Measurements from ENCODE around the gene MPHOSPH8. TPM values are rescaled to one million over a fixed set of nuclear protein-coding genes. Genes with fewer than 3 reads are reported as not detected.
"Not testable (repeated sequence)": the region's sequence is repeated elsewhere in the genome, so short reads cannot be mapped to it uniquely, and the experiment has no call there.

Gene MPHOSPH8
- total RNA-seq, 4 donors from 2014 or later: 25.8 to 62.7 (median 48.6) TPM

DNA sequence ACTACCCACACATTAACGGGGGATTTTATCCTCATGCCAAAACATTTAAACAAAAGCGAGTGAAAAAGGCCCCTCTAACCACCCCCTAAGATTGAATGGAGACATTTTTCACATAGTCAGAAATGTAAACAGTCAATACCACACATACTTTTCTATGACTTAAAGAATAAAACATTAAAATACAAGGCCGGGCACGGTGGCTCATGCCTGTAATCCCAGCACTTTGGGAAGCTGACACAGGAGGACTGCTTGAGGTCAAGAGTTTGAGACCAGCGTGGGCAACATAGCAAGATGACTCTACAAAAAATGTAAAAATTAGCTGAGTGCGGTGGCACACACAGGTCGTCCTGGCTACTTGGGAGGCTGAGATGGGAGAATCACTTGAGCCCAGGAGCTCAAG is 47.3 kb downstream of the MPHOSPH8 start:
- no peaks in the 10 kb centered on the region for H3K9me3 ChIP-seq
- in situ Hi-C loops (cut with MboI; ENCODE audit: low pct_ligation_motif_present in 1 of 4, low pct_unique_long_range_greater_than_20kb in 1 of 4, low sequenced_read_pairs in 3 of 4): no loop called here
- no peak overlapping the region for H3K4me3 ChIP-seq
- intact Hi-C loops (cut with DNase I; ENCODE audit: low total_unique reads): no loop called here
- peaks cover 0 to 13% (median 6%) of the 10 kb centered on the region in 4 donors for H3K4me1 ChIP-seq
- H3K36me3 ChIP-seq: peaks cover 0 to 12% (median 2%) of the 10 kb centered on the region in 4 donors
- no peaks in the 10 kb centered on the region for H3K27me3 ChIP-seq
- H3K27ac ChIP-seq: no peak overlapping the region
- TF ChIP-seq POLR2AphosphoS5 (IDR thresholded peaks at IDR 0.05) (no peak), EP300 (IDR thresholded peaks at IDR 0.05; ENCODE audit: low read depth) (no peak), POLR2A (IDR thresholded peaks at IDR 0.05) (no peak)
- no peak for DNase-seq
- 87 to 90% methylated on average over 6 to 7 of the region's 7 CpGs for WGBS, 2 donors (ENCODE audit: low coverage in 1 of 2)

DNA sequence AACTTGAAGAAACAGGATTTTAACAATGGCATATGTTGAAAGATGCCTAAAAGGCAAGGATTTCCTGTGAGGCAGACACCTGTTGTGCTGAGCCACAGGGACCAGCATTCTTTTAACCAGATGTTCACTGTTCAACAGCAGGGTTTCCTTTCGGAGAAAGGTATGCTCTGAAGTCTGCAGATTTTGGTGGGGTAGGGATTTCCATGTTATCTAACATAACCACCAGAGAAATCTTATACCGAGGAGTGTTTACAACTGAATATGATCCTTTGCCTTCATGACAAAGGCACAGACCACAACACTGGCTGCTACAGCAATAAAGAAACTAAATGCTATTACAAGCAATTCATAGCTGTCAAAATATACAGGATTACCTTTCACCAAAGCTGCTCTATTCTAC is 48.1 kb downstream of the MPHOSPH8 start:
- in situ Hi-C loops (cut with MboI; ENCODE audit: low pct_ligation_motif_present in 1 of 4, low pct_unique_long_range_greater_than_20kb in 1 of 4, low sequenced_read_pairs in 3 of 4) (no loop called here), intact Hi-C loops (cut with DNase I; ENCODE audit: low total_unique reads) (no loop called here)
- H3K4me1 ChIP-seq: peaks cover 0 to 16% (median 7%) of the 10 kb centered on the region in 4 donors
- no peaks in the 10 kb centered on the region for H3K27me3 ChIP-seq
- no peak overlapping the region for H3K27ac ChIP-seq
- H3K36me3 ChIP-seq: peaks cover 0 to 8% (median 2%) of the 10 kb centered on the region in 4 donors
- no peaks in the 10 kb centered on the region for H3K9me3 ChIP-seq
- 58 to 76% methylated on average over 2 of the region's 2 CpGs for WGBS, 2 donors (ENCODE audit: low coverage in 1 of 2)
- H3K4me3 ChIP-seq: no peak overlapping the region
- TF ChIP-seq POLR2A (IDR thresholded peaks at IDR 0.05) (no peak), EP300 (IDR thresholded peaks at IDR 0.05; ENCODE audit: low read depth) (no peak), POLR2AphosphoS5 (IDR thresholded peaks at IDR 0.05) (no peak)
- TF ChIP-seq, protein P1, sequence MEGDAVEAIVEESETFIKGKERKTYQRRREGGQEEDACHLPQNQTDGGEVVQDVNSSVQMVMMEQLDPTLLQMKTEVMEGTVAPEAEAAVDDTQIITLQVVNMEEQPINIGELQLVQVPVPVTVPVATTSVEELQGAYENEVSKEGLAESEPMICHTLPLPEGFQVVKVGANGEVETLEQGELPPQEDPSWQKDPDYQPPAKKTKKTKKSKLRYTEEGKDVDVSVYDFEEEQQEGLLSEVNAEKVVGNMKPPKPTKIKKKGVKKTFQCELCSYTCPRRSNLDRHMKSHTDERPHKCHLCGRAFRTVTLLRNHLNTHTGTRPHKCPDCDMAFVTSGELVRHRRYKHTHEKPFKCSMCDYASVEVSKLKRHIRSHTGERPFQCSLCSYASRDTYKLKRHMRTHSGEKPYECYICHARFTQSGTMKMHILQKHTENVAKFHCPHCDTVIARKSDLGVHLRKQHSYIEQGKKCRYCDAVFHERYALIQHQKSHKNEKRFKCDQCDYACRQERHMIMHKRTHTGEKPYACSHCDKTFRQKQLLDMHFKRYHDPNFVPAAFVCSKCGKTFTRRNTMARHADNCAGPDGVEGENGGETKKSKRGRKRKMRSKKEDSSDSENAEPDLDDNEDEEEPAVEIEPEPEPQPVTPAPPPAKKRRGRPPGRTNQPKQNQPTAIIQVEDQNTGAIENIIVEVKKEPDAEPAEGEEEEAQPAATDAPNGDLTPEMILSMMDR (IDR thresholded peaks at IDR 0.05): no peak
- no peak for DNase-seq

DNA sequence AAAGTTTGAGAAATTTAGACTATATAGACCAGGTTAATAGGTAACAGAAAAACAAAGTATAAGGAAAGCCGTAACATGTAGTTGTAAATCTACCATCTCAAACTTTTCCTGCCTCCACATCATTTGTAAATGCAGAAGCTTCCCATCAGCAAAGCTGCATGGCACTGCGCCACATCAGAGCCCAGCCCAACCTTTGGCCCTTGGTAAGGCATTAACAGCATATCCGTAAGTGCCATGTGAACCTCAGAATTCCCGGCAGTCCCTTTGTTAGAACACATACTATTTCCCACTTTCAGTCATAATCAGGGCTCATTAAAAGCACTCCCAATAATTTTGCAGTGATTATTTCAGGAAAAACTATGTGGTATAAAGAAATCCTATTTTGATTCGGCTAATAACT is 51.6 kb downstream of the MPHOSPH8 start:
- peak; percentile 84 for DNase-seq
- H3K27ac ChIP-seq: peak overlapping the region; percentile 24 to 52 (median 44)
- H3K4me1 ChIP-seq: peaks cover 0 to 16% (median 7%) of the 10 kb centered on the region in 4 donors
- H3K4me3 ChIP-seq: no peak overlapping the region
- WGBS, 2 donors (ENCODE audit: low coverage in 1 of 2): 38 to 58% methylated on average over 2 to 5 of the region's 5 CpGs
- intact Hi-C loops (cut with DNase I; ENCODE audit: low total_unique reads) (no loop called here), in situ Hi-C loops (cut with MboI; ENCODE audit: low pct_ligation_motif_present in 1 of 4, low pct_unique_long_range_greater_than_20kb in 1 of 4, low sequenced_read_pairs in 3 of 4) (no loop called here)
- no peaks in the 10 kb centered on the region for H3K36me3 ChIP-seq
- no peaks in the 10 kb centered on the region for H3K27me3 ChIP-seq
- TF ChIP-seq POLR2AphosphoS5 (IDR thresholded peaks at IDR 0.05) (peak in 1 of 3 donors; percentile 28), POLR2A (IDR thresholded peaks at IDR 0.05) (no peak)
- H3K9me3 ChIP-seq: no peaks in the 10 kb centered on the region

DNA sequence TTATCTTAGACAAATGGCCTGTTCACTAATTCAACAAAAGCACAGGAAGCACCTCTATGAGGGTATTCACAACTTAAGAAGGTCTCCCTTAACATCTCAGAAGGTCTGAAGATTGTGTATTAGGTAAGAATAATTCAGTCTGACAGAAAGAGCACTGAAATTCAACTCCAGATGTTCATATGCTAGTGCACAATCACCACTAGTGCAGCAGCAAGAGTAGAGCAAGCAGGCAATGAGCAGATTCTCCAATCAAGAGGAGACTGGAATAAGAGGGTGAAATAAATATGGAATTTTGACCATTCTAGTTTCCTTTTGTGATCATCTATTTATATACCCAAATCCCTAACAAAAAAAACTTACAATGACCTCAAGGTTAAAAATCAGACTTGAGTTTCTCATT is 52.0 kb downstream of the MPHOSPH8 start:
- peak overlapping the region; percentile 24 to 52 (median 44) for H3K27ac ChIP-seq
- TF ChIP-seq POLR2A (IDR thresholded peaks at IDR 0.05): no peak
- no peak for TF ChIP-seq EP300 (IDR thresholded peaks at IDR 0.05; ENCODE audit: low read depth)
- TF ChIP-seq, protein P1 (IDR thresholded peaks at IDR 0.05): no peak
- no peak for TF ChIP-seq POLR2AphosphoS5 (IDR thresholded peaks at IDR 0.05)
- no peaks in the 10 kb centered on the region for H3K36me3 ChIP-seq
- in situ Hi-C loops (cut with MboI; ENCODE audit: low pct_ligation_motif_present in 1 of 4, low pct_unique_long_range_greater_than_20kb in 1 of 4, low sequenced_read_pairs in 3 of 4): no loop called here
- no peak for DNase-seq
- H3K4me3 ChIP-seq: no peak overlapping the region
- H3K4me1 ChIP-seq: peaks cover 0 to 16% (median 7%) of the 10 kb centered on the region in 4 donors
- intact Hi-C loops (cut with DNase I; ENCODE audit: low total_unique reads): no loop called here
- H3K9me3 ChIP-seq: no peaks in the 10 kb centered on the region
- no peaks in the 10 kb centered on the region for H3K27me3 ChIP-seq

DNA sequence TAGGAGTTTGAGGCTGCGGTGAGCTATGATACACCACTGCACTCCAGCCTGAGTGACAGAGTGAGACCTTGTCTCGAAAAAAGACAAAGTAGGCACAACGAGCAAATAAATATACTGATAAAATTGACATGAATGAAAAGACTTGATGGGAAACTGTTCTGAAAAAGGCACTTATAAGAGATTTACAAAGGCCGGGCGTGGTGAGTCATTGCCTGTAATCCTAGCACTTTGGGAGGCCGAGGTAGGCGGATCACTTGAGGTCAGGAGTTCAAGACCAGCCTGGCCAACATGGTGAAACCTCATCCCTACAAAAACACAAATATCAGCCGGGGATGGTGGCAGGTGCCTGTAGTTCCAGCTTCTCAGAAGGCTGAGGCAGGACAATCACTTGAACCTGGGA is 58.0 kb downstream of the MPHOSPH8 start:
- in situ Hi-C loops (cut with MboI; ENCODE audit: low pct_ligation_motif_present in 1 of 4, low pct_unique_long_range_greater_than_20kb in 1 of 4, low sequenced_read_pairs in 3 of 4): not testable (repeated sequence)

DNA sequence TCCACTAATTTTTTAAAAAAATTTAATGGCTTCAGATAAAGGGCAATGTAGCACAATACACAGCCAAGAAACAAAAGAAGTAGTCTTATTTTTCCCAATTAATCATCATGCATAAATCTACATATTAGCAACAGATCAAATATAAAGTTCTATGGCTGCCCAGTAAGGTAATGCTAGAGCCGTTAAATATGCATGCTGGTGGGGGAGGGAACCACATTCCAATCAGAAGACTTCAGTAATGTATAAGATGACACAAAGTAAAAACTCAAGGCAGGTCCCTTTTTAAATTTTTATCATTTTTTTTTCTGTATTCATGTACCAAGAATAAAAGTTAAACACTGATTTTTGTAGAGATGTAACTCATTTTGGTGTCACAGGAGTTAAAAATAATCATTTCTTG is 62.0 kb downstream of the MPHOSPH8 start:
- intact Hi-C loops (cut with DNase I; ENCODE audit: low total_unique reads) (no loop called here), in situ Hi-C loops (cut with MboI; ENCODE audit: low pct_ligation_motif_present in 1 of 4, low pct_unique_long_range_greater_than_20kb in 1 of 4, low sequenced_read_pairs in 3 of 4) (no loop called here)
- Histone ChIP-seq H3K27ac (no peak overlapping the region), H3K4me3 (no peak overlapping the region), H3K9me3 (no peaks in the 10 kb centered on the region), H3K36me3 (no peaks in the 10 kb centered on the region), H3K27me3 (no peaks in the 10 kb centered on the region), H3K4me1 (no peaks in the 10 kb centered on the region)
- TF ChIP-seq, protein P1 (IDR thresholded peaks at IDR 0.05): no peak
- TF ChIP-seq POLR2AphosphoS5 (IDR thresholded peaks at IDR 0.05) (no peak), POLR2A (IDR thresholded peaks at IDR 0.05) (no peak), EP300 (IDR thresholded peaks at IDR 0.05; ENCODE audit: low read depth) (no peak)
- 82 to 90% methylated on average over 1 of the region's 1 CpG for WGBS, 2 donors (ENCODE audit: low coverage in 1 of 2)
- no peak for DNase-seq

More for the DNA sequence above, 58.0 kb downstream of the MPHOSPH8 start:
- H3K4me1 ChIP-seq; H3K27me3 ChIP-seq; H3K27ac ChIP-seq; H3K36me3 ChIP-seq; H3K9me3 ChIP-seq; DNase-seq; H3K4me3 ChIP-seq; intact Hi-C loops (cut with DNase I; ENCODE audit: low total_unique reads): not testable (repeated sequence)
- WGBS, 2 donors (ENCODE audit: low coverage in 1 of 2): 88 to 92% methylated on average over 5 to 8 of the region's 8 CpGs

Measured in transverse colon (tissue), 4 donors.